Stomach (tissue), 9 donors: ENCODE results near the gene CCNK. TPM values are rescaled to one million over a fixed set of nuclear protein-coding genes. Genes with fewer than 3 reads are reported as not detected.

Experiments used
- DNase-seq, 2 donors: peaks; one replicate each; pipeline versions ENCODE4 v3.0.0 to v3.0.0-alpha.2; 2013 to 2019
- H3K27ac ChIP-seq, 5 donors: fragments of 200-600 bp in 4 of 5; sonication (generic) in 4 of 5; one replicate each; pipeline ENCODE4 v1.5.1; 2013 to 2019; ENCODE audit warnings: mild to moderate bottlenecking in 1 of 5, moderate library complexity in 1 of 5
- H3K27me3 ChIP-seq, 3 donors: fragments of 200-600 bp; sonication (generic); one replicate each; pipeline ENCODE4 v1.5.1; 2017 to 2019; ENCODE audit warnings: mixed run types in 1 of 3
- H3K36me3 ChIP-seq, 4 donors: fragments of 200-600 bp; sonication (generic); 1 replicate in 3 of 4; 2 replicates in 1 of 4; pipeline ENCODE4 v1.5.1; 2016 to 2019
- H3K4me1 ChIP-seq, 4 donors: fragments of 200-600 bp; sonication (generic); one replicate each; pipeline ENCODE4 v1.5.1; 2016 to 2019
- H3K4me3 ChIP-seq, 4 donors: fragments of 200-600 bp; sonication (generic) in 3 of 4; one replicate each; pipeline ENCODE4 v1.5.1; 2016 to 2019; ENCODE audit warnings: mild to moderate bottlenecking in 1 of 4
- H3K9me3 ChIP-seq, 4 donors: fragments of 200-600 bp; sonication (generic); one replicate each; pipeline ENCODE4 v1.5.1; 2016 to 2019
- EP300 ChIP-seq: sonication (generic); formaldehyde crosslinking; IDR thresholded peaks from one replicate; pipeline ENCODE4 v1.6.1; 2017; ENCODE audit warnings: antibody characterized with exemption
- POLR2A ChIP-seq, 4 donors: fragments of 450-650 bp; IDR thresholded peaks; one replicate each; pipeline ENCODE4 v1.6.1; 2016; ENCODE audit warnings: antibody characterized with exemption in 4 of 4, control low read depth in 2 of 4, mild to moderate bottlenecking in 1 of 4, moderate library complexity in 1 of 4
- POLR2AphosphoS5 ChIP-seq, 3 donors: sonication (generic); formaldehyde crosslinking; IDR thresholded peaks; one replicate each; pipeline ENCODE4 v1.6.1; 2016; ENCODE audit warnings: antibody characterized with exemption in 3 of 3
- WGBS, 5 donors: extraction: QIAGEN DNeasy Blood & Tissue Kit in 3 of 5; methylation state at CpG; one replicate each; pipeline versions ENCODE4 v1.1.5 to v1.1.7; 2013 to 2018; 5-methylcytosine and 5-hydroxymethylcytosine counted together
- intact Hi-C: fragments of 100-400 bp; cut with DNase I; formaldehyde crosslinking; loops from one replicate; pipeline ENCODE4 v1.15.1; 2023; ENCODE audit warnings: low total_unique reads
- polyA plus RNA-seq, 3 donors: library from polyadenylated mRNA; stranded (reverse); fragments of 200-250 nt; gene quantifications; one replicate each; pipeline ENCODE4 v1.2.3, GENCODE V29; 2013
- total RNA-seq, 5 donors: library from RNA; depleted of rRNA; stranded (reverse); fragments of >200 nt; gene quantifications; one replicate each; pipeline versions ENCODE4 v1.1.0 to v1.2.3, GENCODE V29; 2014 to 2016
- TF ChIP-seq, protein P1 (sequence below), 7 experiments: fragments of 450-650 bp in 4 of 7; fragments of 200-600 bp in 3 of 7; sonication (generic) in 3 of 7; IDR thresholded peaks; one replicate each; pipeline ENCODE4 v1.5.1; 2016 to 2019; ENCODE audit warnings: antibody characterized with exemption in 7 of 7, control low read depth in 2 of 7, mild to moderate bottlenecking in 1 of 7
- donor health status: healthy with polysubstance abuse.
- donor health status: Bipolar disorder and iron deficiency.
- donor health status: healthy.

CCNK gene
- total and polyA plus RNA-seq, 8 donors: 2.3 to 48.3 (median 11.4) TPM

DNA sequence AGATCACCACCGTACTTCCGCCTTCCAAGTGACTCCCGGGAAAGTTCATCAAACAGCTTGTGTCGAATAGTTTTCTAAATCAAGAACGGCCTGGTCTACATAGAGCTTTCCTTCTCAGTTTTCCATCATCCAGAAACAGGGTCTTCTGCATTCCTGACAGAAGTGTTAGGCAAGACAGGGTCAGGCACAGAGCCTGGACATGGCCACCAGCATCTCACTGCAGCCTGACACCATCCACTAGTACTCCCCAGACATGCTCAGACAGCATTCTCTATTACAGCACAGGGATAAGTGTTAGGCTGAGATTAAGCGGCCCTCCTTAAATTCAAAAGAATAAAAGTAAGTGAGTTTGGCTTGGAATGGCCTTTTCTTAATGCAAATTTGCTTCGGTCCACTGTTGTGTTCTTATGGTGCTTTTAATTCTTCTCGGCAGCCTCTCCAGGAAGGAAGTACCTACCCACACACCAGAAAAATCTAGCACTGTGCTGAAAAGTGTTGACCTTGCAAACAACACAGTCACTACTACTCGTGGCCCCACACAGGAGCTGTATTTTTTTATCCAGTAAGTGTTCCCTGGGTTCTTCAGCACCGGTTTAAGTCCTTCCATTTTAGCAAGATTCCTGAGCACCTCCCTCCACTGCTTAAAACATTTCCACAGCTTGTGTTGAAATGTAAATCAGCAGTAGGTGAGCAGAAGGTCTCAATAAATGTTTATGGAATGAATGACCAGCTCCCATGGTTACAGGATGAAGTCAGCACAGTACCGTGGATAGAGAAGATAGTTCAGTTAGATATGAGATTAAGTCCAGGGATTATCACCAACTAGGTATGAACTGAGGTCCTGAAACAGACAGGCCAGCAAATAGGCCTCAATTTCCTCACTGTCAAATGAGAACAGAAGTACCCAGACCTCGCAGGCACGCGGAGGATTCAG lies 44.7 kb upstream of the CCNK start:
- no peaks in the 10 kb centered on the region for H3K9me3 ChIP-seq
- no peaks in the 10 kb centered on the region for H3K27me3 ChIP-seq
- H3K4me1 ChIP-seq: peaks cover 0 to 32% (median 10%) of the 10 kb centered on the region in 4 donors
- peaks cover 0 to 75% (median 66%) of the 10 kb centered on the region in 4 donors for H3K36me3 ChIP-seq
- intact Hi-C loops: no loop called here
- WGBS, 5 donors: 76 to 80% (median 78%) methylated on average over 14 of the region's 14 CpGs
- peak in 1 of 2 donors; percentile 33 for DNase-seq
- TF ChIP-seq POLR2AphosphoS5 (IDR thresholded peaks at IDR 0.05) (no peak), POLR2A (IDR thresholded peaks at IDR 0.05) (no peak), EP300 (no peak)
- TF ChIP-seq, protein P1, sequence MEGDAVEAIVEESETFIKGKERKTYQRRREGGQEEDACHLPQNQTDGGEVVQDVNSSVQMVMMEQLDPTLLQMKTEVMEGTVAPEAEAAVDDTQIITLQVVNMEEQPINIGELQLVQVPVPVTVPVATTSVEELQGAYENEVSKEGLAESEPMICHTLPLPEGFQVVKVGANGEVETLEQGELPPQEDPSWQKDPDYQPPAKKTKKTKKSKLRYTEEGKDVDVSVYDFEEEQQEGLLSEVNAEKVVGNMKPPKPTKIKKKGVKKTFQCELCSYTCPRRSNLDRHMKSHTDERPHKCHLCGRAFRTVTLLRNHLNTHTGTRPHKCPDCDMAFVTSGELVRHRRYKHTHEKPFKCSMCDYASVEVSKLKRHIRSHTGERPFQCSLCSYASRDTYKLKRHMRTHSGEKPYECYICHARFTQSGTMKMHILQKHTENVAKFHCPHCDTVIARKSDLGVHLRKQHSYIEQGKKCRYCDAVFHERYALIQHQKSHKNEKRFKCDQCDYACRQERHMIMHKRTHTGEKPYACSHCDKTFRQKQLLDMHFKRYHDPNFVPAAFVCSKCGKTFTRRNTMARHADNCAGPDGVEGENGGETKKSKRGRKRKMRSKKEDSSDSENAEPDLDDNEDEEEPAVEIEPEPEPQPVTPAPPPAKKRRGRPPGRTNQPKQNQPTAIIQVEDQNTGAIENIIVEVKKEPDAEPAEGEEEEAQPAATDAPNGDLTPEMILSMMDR (IDR thresholded peaks at IDR 0.05): no peak
- no peak overlapping the region for H3K27ac ChIP-seq
- H3K4me3 ChIP-seq: no peak overlapping the region

DNA sequence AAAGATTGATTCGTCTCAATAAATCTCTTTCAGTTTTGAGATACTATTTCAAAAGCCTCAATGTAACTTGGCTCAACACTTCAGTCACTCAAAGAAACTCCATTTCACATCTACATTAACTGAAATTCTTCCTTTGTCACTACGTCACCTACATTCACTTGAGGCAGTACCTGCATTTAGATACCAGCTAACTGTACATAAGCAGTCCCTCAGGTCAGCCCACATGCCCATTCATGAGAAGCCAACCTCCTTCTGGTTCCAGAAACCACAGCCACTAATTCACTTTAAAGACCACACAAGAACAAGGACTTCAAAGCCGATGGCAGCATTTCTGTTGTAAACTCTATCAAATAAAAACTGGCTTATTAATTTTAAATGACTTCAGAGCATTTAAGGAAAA lies 43.5 kb upstream of the CCNK start:
- Histone ChIP-seq H3K9me3 (no peaks in the 10 kb centered on the region), H3K4me1 (peaks cover 0 to 23% (median 5%) of the 10 kb centered on the region in 4 donors), H3K27me3 (no peaks in the 10 kb centered on the region), H3K4me3 (no peak overlapping the region), H3K27ac (no peak overlapping the region), H3K36me3 (peaks cover 0 to 82% (median 76%) of the 10 kb centered on the region in 4 donors)
- no peak for DNase-seq
- intact Hi-C loops: no loop called here
- 63 to 94% (median 79%) methylated on average over 3 of the region's 3 CpGs for WGBS, 5 donors
- no peak for TF ChIP-seq EP300
- TF ChIP-seq POLR2AphosphoS5 (IDR thresholded peaks at IDR 0.05): no peak
- TF ChIP-seq, protein P1 (IDR thresholded peaks at IDR 0.05): no peak
- TF ChIP-seq POLR2A (IDR thresholded peaks at IDR 0.05): no peak

DNA sequence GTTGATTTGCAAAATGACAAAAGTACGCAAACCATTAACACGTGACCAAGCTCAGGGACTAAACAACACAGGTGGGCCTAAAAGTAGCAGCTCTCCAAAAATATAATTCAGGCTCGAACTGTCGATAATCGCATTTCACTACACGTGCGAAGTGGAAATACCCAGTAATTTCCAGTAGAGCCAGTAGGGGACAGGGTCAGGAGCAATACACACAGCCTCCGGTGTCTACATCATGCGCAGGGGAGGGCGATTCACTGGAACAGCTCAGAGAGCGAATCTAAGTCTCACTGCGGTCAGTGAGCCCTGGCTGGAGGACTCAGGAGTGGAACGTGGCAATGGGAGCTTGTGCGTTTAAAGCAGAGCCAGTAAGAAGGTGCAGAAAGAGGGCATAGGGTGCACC lies 40.9 kb upstream of the CCNK start:
- Histone ChIP-seq H3K27me3 (no peaks in the 10 kb centered on the region), H3K36me3 (peaks cover 0 to 89% (median 83%) of the 10 kb centered on the region in 4 donors)
- WGBS, 5 donors: 88 to 95% (median 91%) methylated on average over 14 of the region's 14 CpGs

DNA sequence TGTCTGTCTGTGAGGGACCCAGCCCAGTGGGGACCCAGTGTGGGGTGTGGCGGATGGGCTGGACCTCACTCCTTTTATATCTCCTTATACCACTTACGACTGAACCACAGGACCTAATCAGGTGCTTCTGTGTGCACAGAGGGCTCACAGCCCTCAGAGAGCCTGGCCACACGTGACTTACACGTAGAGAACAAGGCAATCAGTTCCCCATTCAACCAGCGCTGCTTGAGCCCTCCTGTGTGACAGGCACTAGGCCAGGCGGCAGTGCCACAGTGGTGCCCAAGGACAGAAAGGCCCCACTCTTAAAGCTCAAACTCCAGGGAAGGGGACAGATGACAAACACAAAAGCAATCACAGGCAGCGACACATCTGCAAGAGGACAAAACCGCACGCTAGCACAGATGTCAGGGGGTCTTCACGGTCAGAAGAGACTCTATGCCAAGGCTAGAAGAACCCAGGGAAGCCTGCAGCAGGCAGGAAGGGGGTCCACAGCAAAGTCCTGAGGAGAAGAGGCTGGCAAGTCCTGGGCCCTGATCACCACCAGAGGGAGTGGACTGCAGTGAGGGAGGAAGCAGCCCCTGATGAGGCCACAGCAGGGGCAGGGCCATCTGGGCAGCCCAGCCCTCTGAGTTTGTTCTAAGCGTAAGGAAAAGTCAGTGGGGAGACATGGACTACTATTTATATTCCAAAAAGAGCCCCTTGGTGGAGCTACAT lies 39.9 kb upstream of the CCNK start:
- intact Hi-C loops: no loop called here
- 89 to 96% (median 94%) methylated on average over 11 of the region's 11 CpGs for WGBS, 5 donors
- H3K4me3 ChIP-seq: no peak overlapping the region

More for the DNA sequence above, 40.9 kb upstream of the CCNK start:
- intact Hi-C loops: no loop called here
- Histone ChIP-seq H3K27ac (no peak overlapping the region), H3K4me3 (no peak overlapping the region), H3K4me1 (peaks cover 0 to 20% (median 5%) of the 10 kb centered on the region in 4 donors), H3K9me3 (no peaks in the 10 kb centered on the region)
- no peak for DNase-seq
- TF ChIP-seq, protein P1 (IDR thresholded peaks at IDR 0.05): no peak
- TF ChIP-seq EP300: no peak
- TF ChIP-seq POLR2A (IDR thresholded peaks at IDR 0.05): no peak
- no peak for TF ChIP-seq POLR2AphosphoS5 (IDR thresholded peaks at IDR 0.05)

More for the DNA sequence above, 39.9 kb upstream of the CCNK start:
- H3K27me3 ChIP-seq: no peaks in the 10 kb centered on the region
- peaks cover 0 to 11% (median 5%) of the 10 kb centered on the region in 4 donors for H3K4me1 ChIP-seq
- H3K27ac ChIP-seq: no peak overlapping the region
- H3K36me3 ChIP-seq: peaks cover under 1 to 89% (median 81%) of the 10 kb centered on the region in 4 donors
- no peak for DNase-seq
- TF ChIP-seq POLR2AphosphoS5 (IDR thresholded peaks at IDR 0.05) (no peak), EP300 (no peak), POLR2A (IDR thresholded peaks at IDR 0.05) (no peak)
- TF ChIP-seq, protein P1 (IDR thresholded peaks at IDR 0.05): no peak
- H3K9me3 ChIP-seq: no peaks in the 10 kb centered on the region
